IMR-90 (cell line): ENCODE measurements around the gene KDM6A. TPM values are rescaled to one million over a fixed set of nuclear protein-coding genes. Genes with fewer than 3 reads are reported as not detected.

Experiments used
- ATAC-seq: fragments of 200-7000 bp; cut with Tn5 transposase; 2 replicates; pipeline ENCODE4 v1.9.1; 2020; ENCODE audit warnings: low read depth, mild to moderate bottlenecking, moderate library complexity
- BruUV-seq: library from RNA; stranded (reverse); fragments of 400-500 nt; replicated peaks from 2 replicates; lab custom pipeline; 2021; lab: Mats Ljungman, UMichigan
- CTCF ChIA-PET: fragments of 300-600 bp; formaldehyde crosslinking; extraction: SDS; loops from one replicate; lab custom pipeline; 2021; ENCODE audit warnings: antibody characterized with exemption; lab: Yijun Ruan, JAX
- POLR2A ChIA-PET: fragments of 300-600 bp; sonication (Branson Sonifier 250); formaldehyde crosslinking; loops from one replicate; lab custom pipeline; 2022; ENCODE audit warnings: antibody characterized with exemption; ENCODE audit not compliant: unreplicated experiment; lab: Charles Lee
- DNase-seq: peaks from one replicate; pipeline ENCODE4 v3.0.0; 2013
- H2AFZ ChIP-seq: replicated peaks from 2 replicates; pipeline ENCODE3; 2013; ENCODE audit warnings: low read length, mild to moderate bottlenecking; ENCODE audit not compliant: poor library complexity
- H2AK5ac ChIP-seq: 2 replicates; pipeline ENCODE4 v1.6.1; 2013; ENCODE audit warnings: low read depth, low read length, inconsistent platforms
- H2AK9ac ChIP-seq: replicated peaks from 2 replicates; pipeline ENCODE3; 2013; ENCODE audit warnings: mild to moderate bottlenecking, low read depth, low read length, moderate library complexity; ENCODE audit not compliant: poor library complexity
- H2BK120ac ChIP-seq: 2 replicates; pipeline ENCODE4 v1.6.1; 2013; ENCODE audit warnings: low read depth, low read length, inconsistent platforms
- H2BK15ac ChIP-seq: 3 replicates; pipeline ENCODE4 v1.6.1; 2013; ENCODE audit warnings: low read depth, low read length, inconsistent platforms
- H2BK20ac ChIP-seq: 2 replicates; pipeline ENCODE4 v1.6.1; 2013; ENCODE audit warnings: low read depth, mild to moderate bottlenecking, inconsistent platforms, low read length, moderate library complexity
- H2BK5ac ChIP-seq: 2 replicates; pipeline ENCODE4 v1.6.1; 2013; ENCODE audit warnings: mild to moderate bottlenecking, low read depth, low read length, inconsistent platforms; ENCODE audit not compliant: poor library complexity, severe bottlenecking
- H3K14ac ChIP-seq: replicated peaks from 2 replicates; pipeline ENCODE4 v1.6.1; 2013; ENCODE audit warnings: low read depth, low read length, inconsistent platforms
- H3K18ac ChIP-seq: 2 replicates; pipeline ENCODE4 v1.6.1; 2013; ENCODE audit warnings: low read depth, low read length, control low read depth
- H3K23ac ChIP-seq: 2 replicates; pipeline ENCODE4 v1.6.1; 2013; ENCODE audit warnings: low read depth, low read length, inconsistent platforms
- H3K27ac ChIP-seq: 2 replicates; pipeline ENCODE4 v1.5.1; 2013; ENCODE audit warnings: mild to moderate bottlenecking, control low read depth, low read length; ENCODE audit not compliant: insufficient read depth
- H3K27me3 ChIP-seq: 2 replicates; pipeline ENCODE4 v1.6.1; 2013; ENCODE audit warnings: low read length; ENCODE audit not compliant: control insufficient read depth, insufficient read depth
- H3K36me3 ChIP-seq: 2 replicates; pipeline ENCODE4 v1.6.1; 2013; ENCODE audit warnings: low read length, mixed read lengths; ENCODE audit not compliant: control insufficient read depth, insufficient read depth
- H3K4ac ChIP-seq: 2 replicates; pipeline ENCODE4 v1.6.1; 2013; ENCODE audit warnings: low read depth, low read length, inconsistent platforms
- H3K4me1 ChIP-seq: 2 replicates; pipeline ENCODE4 v1.6.1; 2013; ENCODE audit warnings: low read length, mixed read lengths; ENCODE audit not compliant: control insufficient read depth, insufficient read depth
- H3K4me2 ChIP-seq: 2 replicates; pipeline ENCODE4 v1.6.1; 2013; ENCODE audit warnings: low read depth, mild to moderate bottlenecking, control low read depth, low read length, moderate library complexity
- H3K4me3 ChIP-seq: 2 replicates; pipeline ENCODE4 v1.5.1; 2013; ENCODE audit warnings: low read depth, mild to moderate bottlenecking, control low read depth, low read length, moderate library complexity; ENCODE audit not compliant: insufficient read depth
- H3K56ac ChIP-seq: 2 replicates; pipeline ENCODE4 v1.6.1; 2013; ENCODE audit warnings: low read length, inconsistent platforms; ENCODE audit not compliant: insufficient read depth; ENCODE audit errors: extremely low read depth
- H3K79me1 ChIP-seq, 2 experiments: 2 replicates each; pipeline ENCODE4 v1.6.1; 2013; ENCODE audit warnings: low read length in 2 of 2, inconsistent platforms in 1 of 2, low read depth in 1 of 2
- H3K9ac ChIP-seq: 2 replicates; pipeline ENCODE4 v1.6.1; 2013; ENCODE audit warnings: low read depth, low read length, control low read depth
- H3K9me1 ChIP-seq: 2 replicates; pipeline ENCODE4 v1.6.1; 2013; ENCODE audit warnings: low read length, inconsistent platforms; ENCODE audit not compliant: insufficient read depth
- H3K9me3 ChIP-seq: 2 replicates; pipeline ENCODE4 v1.6.1; 2013; ENCODE audit warnings: low read length; ENCODE audit not compliant: control insufficient read depth, insufficient read depth
- H4K20me1 ChIP-seq: 2 replicates; pipeline ENCODE4 v1.6.1; 2013; ENCODE audit warnings: low read length, inconsistent platforms; ENCODE audit not compliant: insufficient read depth
- H4K5ac ChIP-seq: 2 replicates; pipeline ENCODE4 v1.6.1; 2013; ENCODE audit warnings: mild to moderate bottlenecking, low read depth, low read length, control low read depth
- H4K8ac ChIP-seq, 2 experiments: 2 replicates each; pipeline ENCODE4 v1.6.1; 2013; ENCODE audit warnings: low read depth in 2 of 2, low read length in 2 of 2, control low read depth in 1 of 2, inconsistent platforms in 1 of 2
- H4K91ac ChIP-seq: 2 replicates; pipeline ENCODE4 v1.6.1; 2013; ENCODE audit warnings: low read depth, low read length, inconsistent platforms; ENCODE audit not compliant: insufficient read depth
- BHLHE40 ChIP-seq: fragments of 150-350 bp; IDR thresholded peaks from 2 replicates; pipeline ENCODE4 v1.6.1; 2016; ENCODE audit warnings: mild to moderate bottlenecking, low read depth, low read length
- CEBPB ChIP-seq: IDR thresholded peaks from 2 replicates; pipeline ENCODE4 v1.6.1; 2012; ENCODE audit warnings: low read depth, low read length, improper control_type of control experiment
- CHD1 ChIP-seq: IDR thresholded peaks from 2 replicates; pipeline ENCODE4 v1.6.1; 2012; ENCODE audit warnings: low read depth, low read length, improper control_type of control experiment
- CTCF ChIP-seq: conservative IDR thresholded peaks from 2 replicates; pipeline ENCODE4 v1.5.1; 2012; ENCODE audit warnings: mild to moderate bottlenecking, low read depth, low read length, improper control_type of control experiment
- ELK1 ChIP-seq: fragments of 150-350 bp; IDR thresholded peaks from 2 replicates; pipeline ENCODE4 v1.6.1; 2016; ENCODE audit warnings: low read depth, mild to moderate bottlenecking, low read length, moderate library complexity, borderline replicate concordance
- FOS ChIP-seq: fragments of 150-350 bp; IDR thresholded peaks from 2 replicates; pipeline ENCODE4 v1.6.1; 2016; ENCODE audit warnings: low read depth, low read length
- MAFK ChIP-seq: IDR thresholded peaks from 2 replicates; pipeline ENCODE4 v1.6.1; 2012; ENCODE audit warnings: low read depth, low read length, improper control_type of control experiment
- MAZ ChIP-seq: IDR thresholded peaks from 2 replicates; pipeline ENCODE4 v1.6.1; 2012; ENCODE audit warnings: low read depth, mild to moderate bottlenecking, low read length, improper control_type of control experiment, moderate library complexity, borderline replicate concordance
- MXI1 ChIP-seq: IDR thresholded peaks from 2 replicates; pipeline ENCODE4 v1.6.1; 2012; ENCODE audit warnings: low read depth, mild to moderate bottlenecking, low read length, moderate library complexity, borderline replicate concordance
- NFE2L2 ChIP-seq: fragments of 150-350 bp; IDR thresholded peaks from 2 replicates; pipeline ENCODE4 v1.6.1; 2016; ENCODE audit warnings: low read depth, mild to moderate bottlenecking, low read length
- POLR2A ChIP-seq: IDR thresholded peaks from 2 replicates; pipeline ENCODE4 v1.6.1; 2012; ENCODE audit warnings: mild to moderate bottlenecking, low read depth, low read length
- RAD21 ChIP-seq: IDR thresholded peaks from 2 replicates; pipeline ENCODE4 v1.6.1; 2012; ENCODE audit warnings: low read length, improper control_type of control experiment
- RCOR1 ChIP-seq: IDR thresholded peaks from 2 replicates; pipeline ENCODE4 v1.6.1; 2012; ENCODE audit warnings: mild to moderate bottlenecking, low read length, improper control_type of control experiment; ENCODE audit not compliant: insufficient replicate concordance
- RFX5 ChIP-seq: IDR thresholded peaks from 2 replicates; pipeline ENCODE4 v1.8.0; 2012; ENCODE audit warnings: low read depth, mild to moderate bottlenecking, low read length, moderate library complexity
- SMC3 ChIP-seq: fragments of 150-350 bp; IDR thresholded peaks from 2 replicates; pipeline ENCODE4 v1.6.1; 2016; ENCODE audit warnings: low read depth, mild to moderate bottlenecking, antibody characterized with exemption, low read length, moderate library complexity
- USF2 ChIP-seq: fragments of 150-350 bp; IDR thresholded peaks from 2 replicates; pipeline ENCODE4 v1.6.1; 2017; ENCODE audit warnings: mild to moderate bottlenecking, antibody characterized with exemption, low read length, low read depth
- WGBS, 2 experiments: methylation state at CpG; one replicate each; pipeline versions ENCODE4 v1.1.5 to v1.1.7; 2013; ENCODE audit warnings: missing lambda C conversion rate in 2 of 2; ENCODE audit not compliant: insufficient read length in 1 of 2; ENCODE audit errors: extremely low coverage in 2 of 2; 5-methylcytosine and 5-hydroxymethylcytosine counted together
- dilution Hi-C: fragments of 300-500 bp; cut with HindIII; formaldehyde crosslinking; loops from one replicate; pipeline ENCODE4 v1.14.3; 2018; ENCODE audit warnings: low sequenced_read_pairs; ENCODE audit not compliant: unreplicated experiment
- in situ Hi-C: fragments of 300-500 bp; cut with MboI; formaldehyde crosslinking; loops from 3 replicates; pipeline ENCODE4 v1.14.3; 2019; ENCODE audit warnings: low sequenced_read_pairs, inconsistent platforms, mixed read lengths
- intact Hi-C: fragments of 100-400 bp; cut with micrococcal nuclease; formaldehyde crosslinking; loops from 2 replicates; pipeline ENCODE4 v1.10.0; 2022
- polyA plus RNA-seq, 3 experiments: library from polyadenylated mRNA; depleted of rRNA; stranded (reverse); fragments of >200 nt; gene quantifications; 2 replicates each; pipeline ENCODE4 v1.2.3, GENCODE V29; 2012; ENCODE audit warnings: low replicate concordance in 1 of 3
- total RNA-seq: library from RNA; depleted of rRNA; stranded (reverse); fragments of >200 nt; gene quantifications from 2 replicates; pipeline ENCODE4 v1.2.3, GENCODE V29; 2012

KDM6A gene
- total and polyA plus RNA-seq, 2 of the 4 experiments (the other 2 are of a cell fraction) = 11.7 to 24.9 TPM

- Histone ChIP-seq H2AK5ac (no peak overlapping the region), H2AFZ (no peak overlapping the region), H2BK5ac (no peak overlapping the region), H3K18ac (no peak overlapping the region), H4K8ac (no peak overlapping the region), H3K14ac (no peak overlapping the region), H3K4me2 (no peak overlapping the region), H3K27me3 (no peaks in the 10 kb centered on the region), H2BK120ac (no peak overlapping the region), H2BK20ac (no peak overlapping the region), H3K23ac (no peak overlapping the region), H3K9me1 (no peaks in the 10 kb centered on the region), H2BK15ac (no peak overlapping the region), H4K20me1 (peaks cover 20% of the 10 kb centered on the region; the same call in 1 of the 2 replicates), H3K27ac (no peak overlapping the region), H3K9me3 (0 out of 2 replicates have a peak, but pooled peaks cover 4% of the 10 kb centered on the region), H4K91ac (no peak overlapping the region), H3K4me1 (peaks cover 1% of the 10 kb centered on the region; the same call in 1 of the 2 replicates), H3K56ac (no peak overlapping the region), H3K4me3 (no peak overlapping the region), H3K79me1 (peaks cover 14 to 34% of the 10 kb centered on the region in 2 experiments), H3K36me3 (no peaks in the 10 kb centered on the region), H4K5ac (no peak overlapping the region), H2AK9ac (no peak overlapping the region), H3K4ac (no peak overlapping the region), H3K9ac (no peak overlapping the region)
- no TSS peak for BruUV-seq
- in situ Hi-C loops (no loop called here), dilution Hi-C loops (no loop called here), intact Hi-C loops (no loop called here)
- ATAC-seq (no peak), DNase-seq (no peak)
- no CpG with 5 or more reads among the region's 4 CpGs for WGBS, 2 experiments
- POLR2A ChIA-PET = no interaction called here
- CTCF ChIA-PET = no interaction called here
- TF ChIP-seq NFE2L2 = no peak
- no peak for TF ChIP-seq POLR2A
- no peak for TF ChIP-seq RFX5
- no peak for TF ChIP-seq CHD1
- no peak for TF ChIP-seq MXI1
- TF ChIP-seq BHLHE40 = no peak
- no peak for TF ChIP-seq MAFK
- no peak for TF ChIP-seq USF2
- no peak for TF ChIP-seq CTCF
- no peak for TF ChIP-seq RCOR1
- no peak for TF ChIP-seq ELK1
- TF ChIP-seq CEBPB = no peak
- no peak for TF ChIP-seq RAD21
- TF ChIP-seq FOS = no peak
- TF ChIP-seq MAZ = no peak
- TF ChIP-seq SMC3 = no peak
These were observed 75.0 kb downstream of the KDM6A start for GRCh38 chrX:44947995-44948394.
